Measurements from ENCODE around the gene IL1RAPL1. TPM values are rescaled to one million over a fixed set of nuclear protein-coding genes. Genes with fewer than 3 reads are reported as not detected.
"Not testable (repeated sequence)": the region's sequence is repeated elsewhere in the genome, so short reads cannot be mapped to it uniquely, and the experiment has no call there.

The IL1RAPL1 gene
- total RNA-seq, 1 donor from 2014 or later: not detected

GRCh38 chrX:28757290-28757689 is 170.0 kb downstream of the IL1RAPL1 start:
- no peak for TF ChIP-seq CTCF (IDR thresholded peaks at IDR 0.05)
- Histone ChIP-seq H3K4me3 (no peak overlapping the region), H3K36me3 (no peaks in the 10 kb centered on the region), H3K27me3 (no peaks in the 10 kb centered on the region), H3K9me3 (no peaks in the 10 kb centered on the region), H3K4me1 (no peaks in the 10 kb centered on the region), H3K27ac (no peak overlapping the region)
- intact Hi-C loops (cut with DNase I): no loop called here
- no peak for DNase-seq (ENCODE audit: low spot score in 2 of 2)

GRCh38 chrX:28766561-28766960 is 179.3 kb downstream of the IL1RAPL1 start:
- H3K9me3 ChIP-seq; intact Hi-C loops (cut with DNase I); H3K36me3 ChIP-seq; H3K4me3 ChIP-seq; H3K4me1 ChIP-seq; H3K27me3 ChIP-seq; DNase-seq (ENCODE audit: low spot score in 2 of 2); H3K27ac ChIP-seq: not testable (repeated sequence)

GRCh38 chrX:28773807-28774206 is 186.6 kb downstream of the IL1RAPL1 start:
- no peak overlapping the region for H3K4me3 ChIP-seq
- intact Hi-C loops (cut with DNase I): no loop called here
- TF ChIP-seq CTCF (IDR thresholded peaks at IDR 0.05): no peak
- H3K27me3 ChIP-seq: no peaks in the 10 kb centered on the region
- no peaks in the 10 kb centered on the region for H3K4me1 ChIP-seq
- H3K36me3 ChIP-seq: no peaks in the 10 kb centered on the region
- H3K27ac ChIP-seq: no peak overlapping the region
- H3K9me3 ChIP-seq: no peaks in the 10 kb centered on the region
- DNase-seq (ENCODE audit: low spot score in 2 of 2): no peak

- no peaks in the 10 kb centered on the region for H3K36me3 ChIP-seq
- no peak overlapping the region for H3K27ac ChIP-seq
- intact Hi-C loops (cut with DNase I): no loop called here
- no peaks in the 10 kb centered on the region for H3K4me1 ChIP-seq
- DNase-seq (ENCODE audit: low spot score in 2 of 2): no peak
- H3K27me3 ChIP-seq: no peaks in the 10 kb centered on the region
- no peak for TF ChIP-seq CTCF (IDR thresholded peaks at IDR 0.05)
- H3K4me3 ChIP-seq: no peak overlapping the region
- no peaks in the 10 kb centered on the region for H3K9me3 ChIP-seq
These were observed 200.0 kb downstream of the IL1RAPL1 start for GRCh38 chrX:28787206-28787605.

GRCh38 chrX:28800671-28801070 is 213.4 kb downstream of the IL1RAPL1 start:
- H3K27ac ChIP-seq; H3K36me3 ChIP-seq; DNase-seq (ENCODE audit: low spot score in 2 of 2): not testable (repeated sequence)

GRCh38 chrX:28802625-28803024 is 215.4 kb downstream of the IL1RAPL1 start:
- no peak overlapping the region for H3K4me3 ChIP-seq
- H3K36me3 ChIP-seq: no peaks in the 10 kb centered on the region
- H3K4me1 ChIP-seq: no peaks in the 10 kb centered on the region
- H3K9me3 ChIP-seq: no peaks in the 10 kb centered on the region
- no peak for DNase-seq (ENCODE audit: low spot score in 2 of 2)
- TF ChIP-seq CTCF (IDR thresholded peaks at IDR 0.05): no peak
- intact Hi-C loops (cut with DNase I): no loop called here
- no peak overlapping the region for H3K27ac ChIP-seq
- no peaks in the 10 kb centered on the region for H3K27me3 ChIP-seq

More at GRCh38 chrX:28800671-28801070, 213.4 kb downstream of the IL1RAPL1 start:
- H3K9me3 ChIP-seq; H3K4me1 ChIP-seq; intact Hi-C loops (cut with DNase I); H3K27me3 ChIP-seq; H3K4me3 ChIP-seq: not testable (repeated sequence)

GRCh38 chrX:28835991-28836390 is 248.7 kb downstream of the IL1RAPL1 start:
- TF ChIP-seq CTCF (IDR thresholded peaks at IDR 0.05): no peak
- no peak overlapping the region for H3K27ac ChIP-seq
- no peak for DNase-seq (ENCODE audit: low spot score in 2 of 2)
- H3K4me1 ChIP-seq: no peaks in the 10 kb centered on the region
- no peak overlapping the region for H3K4me3 ChIP-seq
- no peaks in the 10 kb centered on the region for H3K9me3 ChIP-seq
- intact Hi-C loops (cut with DNase I): no loop called here
- no peaks in the 10 kb centered on the region for H3K27me3 ChIP-seq
- H3K36me3 ChIP-seq: no peaks in the 10 kb centered on the region
